Measurements from ENCODE around the gene AADAC. TPM values are rescaled to one million over a fixed set of nuclear protein-coding genes. Genes with fewer than 3 reads are reported as not detected.
"Not testable (repeated sequence)": the region's sequence is repeated elsewhere in the genome, so short reads cannot be mapped to it uniquely, and the experiment has no call there.

The AADAC gene
- total RNA-seq, 2 donors from 2014 or later, result 0.39 to 0.70 TPM

DNA sequence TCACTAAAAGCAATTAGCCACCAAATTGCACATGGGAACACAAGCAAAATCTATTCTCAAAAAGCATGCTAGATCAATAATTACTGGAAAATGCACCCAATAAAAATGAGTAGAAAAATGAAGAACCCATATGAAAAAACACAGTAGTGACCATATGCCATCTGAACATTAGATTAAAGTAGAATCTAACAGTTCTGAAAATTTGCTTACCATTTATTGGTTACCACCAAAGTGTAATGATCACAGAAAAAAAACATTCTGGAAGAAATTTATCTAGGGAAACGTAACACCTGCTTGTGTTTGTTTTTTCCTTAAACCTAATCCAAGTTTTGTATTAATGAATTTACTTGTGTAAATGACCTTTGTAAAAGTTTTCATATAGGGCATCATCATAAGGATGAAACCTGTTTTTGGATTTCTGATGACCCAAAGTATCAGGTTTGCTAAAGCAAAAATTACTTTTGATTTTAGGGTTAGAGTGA lies 37.6 kb upstream of the AADAC start:
- Histone ChIP-seq H3K27ac (no peak overlapping the region), H3K4me1 (peaks cover 0 to 9% of the 10 kb centered on the region in 2 donors), H3K27me3 (no peaks in the 10 kb centered on the region), H3K36me3 (no peaks in the 10 kb centered on the region), H3K4me3 (no peak overlapping the region), H3K9me3 (no peaks in the 10 kb centered on the region)
- DNase-seq (ENCODE audit: low spot score), result no peak
- TF ChIP-seq, protein P1, sequence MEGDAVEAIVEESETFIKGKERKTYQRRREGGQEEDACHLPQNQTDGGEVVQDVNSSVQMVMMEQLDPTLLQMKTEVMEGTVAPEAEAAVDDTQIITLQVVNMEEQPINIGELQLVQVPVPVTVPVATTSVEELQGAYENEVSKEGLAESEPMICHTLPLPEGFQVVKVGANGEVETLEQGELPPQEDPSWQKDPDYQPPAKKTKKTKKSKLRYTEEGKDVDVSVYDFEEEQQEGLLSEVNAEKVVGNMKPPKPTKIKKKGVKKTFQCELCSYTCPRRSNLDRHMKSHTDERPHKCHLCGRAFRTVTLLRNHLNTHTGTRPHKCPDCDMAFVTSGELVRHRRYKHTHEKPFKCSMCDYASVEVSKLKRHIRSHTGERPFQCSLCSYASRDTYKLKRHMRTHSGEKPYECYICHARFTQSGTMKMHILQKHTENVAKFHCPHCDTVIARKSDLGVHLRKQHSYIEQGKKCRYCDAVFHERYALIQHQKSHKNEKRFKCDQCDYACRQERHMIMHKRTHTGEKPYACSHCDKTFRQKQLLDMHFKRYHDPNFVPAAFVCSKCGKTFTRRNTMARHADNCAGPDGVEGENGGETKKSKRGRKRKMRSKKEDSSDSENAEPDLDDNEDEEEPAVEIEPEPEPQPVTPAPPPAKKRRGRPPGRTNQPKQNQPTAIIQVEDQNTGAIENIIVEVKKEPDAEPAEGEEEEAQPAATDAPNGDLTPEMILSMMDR (IDR thresholded peaks at IDR 0.05), result no peak

DNA sequence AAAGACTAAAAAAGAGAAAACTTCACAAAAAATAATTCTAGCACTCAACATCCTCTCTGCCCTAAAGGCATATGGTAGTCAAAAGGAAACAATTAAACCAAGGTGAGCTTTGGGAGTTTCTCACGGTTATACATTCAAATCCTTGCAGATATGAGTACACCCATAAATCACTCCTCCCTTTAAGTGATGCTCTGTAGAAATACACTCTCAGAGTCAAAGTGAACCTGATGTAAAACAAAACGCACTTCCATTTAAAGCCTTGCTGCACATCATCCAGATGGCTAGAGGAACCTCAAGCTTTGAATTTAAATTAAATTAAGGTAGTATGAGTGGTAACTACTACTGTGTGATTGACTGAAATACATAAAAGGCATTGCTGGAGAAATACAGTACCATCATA lies 36.0 kb upstream of the AADAC start:
- Histone ChIP-seq H3K27me3 (no peaks in the 10 kb centered on the region), H3K9me3 (no peaks in the 10 kb centered on the region), H3K36me3 (no peaks in the 10 kb centered on the region), H3K4me1 (no peaks in the 10 kb centered on the region), H3K4me3 (no peak overlapping the region), H3K27ac (no peak overlapping the region)
- TF ChIP-seq, protein P1 (IDR thresholded peaks at IDR 0.05), result no peak
- no peak for DNase-seq (ENCODE audit: low spot score)

DNA sequence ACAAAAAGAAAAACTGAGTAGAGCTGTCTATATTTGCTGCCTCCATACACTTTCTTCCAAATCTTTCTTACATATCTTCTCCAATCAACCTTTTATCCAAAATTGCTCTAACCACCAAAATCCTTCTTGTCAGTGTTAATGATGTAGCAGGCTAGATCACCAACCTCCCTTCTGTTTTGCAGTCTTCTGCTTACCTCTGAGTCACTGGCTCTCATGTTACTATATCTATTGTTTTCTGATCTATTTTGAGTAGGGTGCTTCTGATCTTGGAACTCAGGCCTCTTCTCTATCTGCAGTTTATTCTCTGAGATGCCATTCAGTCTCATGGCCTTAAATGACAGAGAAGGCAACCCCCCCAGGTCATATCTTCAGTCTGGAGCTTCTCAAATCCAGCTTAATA lies 26.3 kb upstream of the AADAC start:
- no peaks in the 10 kb centered on the region for H3K4me1 ChIP-seq
- H3K36me3 ChIP-seq, result no peaks in the 10 kb centered on the region
- H3K27ac ChIP-seq, result no peak overlapping the region
- no peak overlapping the region for H3K4me3 ChIP-seq
- TF ChIP-seq, protein P1 (IDR thresholded peaks at IDR 0.05), result no peak
- no peak for DNase-seq (ENCODE audit: low spot score)
- no peaks in the 10 kb centered on the region for H3K9me3 ChIP-seq
- no peaks in the 10 kb centered on the region for H3K27me3 ChIP-seq

DNA sequence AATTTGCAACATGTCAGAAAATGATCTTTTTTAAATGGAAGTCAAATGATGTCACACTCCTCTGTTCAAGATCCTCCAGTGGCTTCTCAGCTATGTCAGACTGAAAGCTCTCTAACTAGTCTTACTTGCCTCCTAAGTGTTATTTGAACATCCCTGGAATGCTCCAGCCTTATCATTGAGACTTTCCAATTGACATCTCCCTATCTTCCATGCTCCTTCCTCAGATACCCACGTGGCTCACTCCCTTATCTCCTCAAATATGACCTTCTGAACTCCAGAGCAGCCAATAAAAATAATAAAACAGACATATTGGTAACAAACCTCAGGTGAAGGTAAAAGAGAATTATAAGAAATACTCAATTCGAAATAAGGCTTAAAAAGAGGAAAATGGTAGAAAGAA lies 25.5 kb upstream of the AADAC start:
- Histone ChIP-seq H3K27ac (no peak overlapping the region), H3K36me3 (no peaks in the 10 kb centered on the region), H3K4me1 (no peaks in the 10 kb centered on the region), H3K9me3 (no peaks in the 10 kb centered on the region), H3K4me3 (no peak overlapping the region), H3K27me3 (no peaks in the 10 kb centered on the region)
- DNase-seq (ENCODE audit: low spot score), result no peak
- TF ChIP-seq, protein P1 (IDR thresholded peaks at IDR 0.05), result no peak

DNA sequence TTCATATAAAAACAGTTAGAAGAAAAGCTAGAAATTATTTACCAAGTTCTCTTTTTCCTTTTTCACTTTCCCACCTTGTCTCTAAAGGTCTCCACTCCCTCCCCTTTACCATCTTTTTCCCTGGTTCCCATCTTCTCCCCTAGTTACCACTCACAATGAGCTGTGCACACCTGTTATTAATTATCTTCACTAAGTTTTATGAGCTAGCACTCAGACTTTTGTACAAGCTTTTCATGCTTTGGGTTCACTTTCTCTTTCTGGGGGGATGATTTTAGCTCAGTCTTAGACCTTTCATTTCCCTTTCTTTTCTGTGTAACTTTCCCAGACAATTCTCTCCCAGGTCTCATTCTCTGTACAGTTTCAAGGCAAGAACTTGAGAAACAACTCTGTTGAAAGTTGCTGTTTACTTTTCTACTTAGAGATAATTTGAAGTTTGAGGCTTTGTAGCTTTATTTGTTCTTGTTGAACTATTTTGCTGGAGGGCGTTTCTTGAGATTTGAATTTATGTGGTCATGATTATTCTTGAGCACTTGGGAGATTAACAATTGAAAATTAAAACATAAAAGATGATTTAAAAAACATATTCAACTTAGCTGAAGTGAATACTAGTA lies 24.0 kb upstream of the AADAC start:
- no peak for DNase-seq (ENCODE audit: low spot score)
- TF ChIP-seq, protein P1 (IDR thresholded peaks at IDR 0.05), result no peak

DNA sequence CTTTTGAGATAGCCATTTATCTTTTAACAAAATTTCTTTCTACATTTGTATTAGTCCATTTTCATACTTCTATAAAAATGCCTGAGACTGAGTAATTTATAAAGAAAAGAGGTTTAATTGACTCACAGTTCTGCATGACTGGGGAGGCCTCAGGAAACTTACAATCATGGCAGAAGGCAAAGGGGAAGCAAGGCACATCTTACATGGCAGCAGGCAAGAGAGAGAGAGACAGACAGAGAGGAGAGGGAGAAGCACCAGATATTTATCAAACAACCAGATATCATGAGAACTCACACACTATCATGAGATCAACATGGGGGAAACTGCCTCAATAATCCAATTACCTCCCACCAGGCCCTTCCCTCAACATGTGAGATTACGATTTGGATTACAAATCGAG lies 23.2 kb upstream of the AADAC start:
- H3K36me3 ChIP-seq; DNase-seq (ENCODE audit: low spot score); H3K27me3 ChIP-seq; H3K4me3 ChIP-seq; H3K9me3 ChIP-seq; H3K27ac ChIP-seq; H3K4me1 ChIP-seq: not testable (repeated sequence)

More for the DNA sequence above, 24.0 kb upstream of the AADAC start:
- no peaks in the 10 kb centered on the region for H3K9me3 ChIP-seq
- H3K4me1 ChIP-seq, result no peaks in the 10 kb centered on the region
- H3K36me3 ChIP-seq, result no peaks in the 10 kb centered on the region
- no peaks in the 10 kb centered on the region for H3K27me3 ChIP-seq
- no peak overlapping the region for H3K27ac ChIP-seq
- H3K4me3 ChIP-seq, result no peak overlapping the region
